Spleen (tissue), 7 donors: ENCODE data around the gene SYT17.

Experiments
- POLR2A ChIP-seq, 3 donors: fragments of 450-650 bp; IDR thresholded peaks; one replicate each; pipeline ENCODE4 v1.5.1; 2017; ENCODE audit warnings: antibody characterized with exemption in 3 of 3, mild to moderate bottlenecking in 1 of 3
- TF ChIP-seq, protein P1 (sequence below), 11 experiments: fragments of 200-600 bp in 7 of 11; fragments of 450-650 bp in 4 of 11; sonication (generic) in 4 of 11; IDR thresholded peaks in 8 of 11; conservative IDR thresholded peaks in 3 of 11; 1 replicate in 7 of 11; 2 replicates in 4 of 11; pipeline versions ENCODE4 v1.4.0 to v1.8.0; 2016 to 2021; ENCODE audit warnings: antibody characterized with exemption in 11 of 11, inconsistent platforms in 4 of 11, mild to moderate bottlenecking in 1 of 11
- donor health status: DM: no; HTN: no; CAD: no; lungs with moderate emphysema.
- donor health status: DM: no; HTN: no; CAD: no.
- donor health status: DM: no; HTN: no; CAD: no.

DNA sequence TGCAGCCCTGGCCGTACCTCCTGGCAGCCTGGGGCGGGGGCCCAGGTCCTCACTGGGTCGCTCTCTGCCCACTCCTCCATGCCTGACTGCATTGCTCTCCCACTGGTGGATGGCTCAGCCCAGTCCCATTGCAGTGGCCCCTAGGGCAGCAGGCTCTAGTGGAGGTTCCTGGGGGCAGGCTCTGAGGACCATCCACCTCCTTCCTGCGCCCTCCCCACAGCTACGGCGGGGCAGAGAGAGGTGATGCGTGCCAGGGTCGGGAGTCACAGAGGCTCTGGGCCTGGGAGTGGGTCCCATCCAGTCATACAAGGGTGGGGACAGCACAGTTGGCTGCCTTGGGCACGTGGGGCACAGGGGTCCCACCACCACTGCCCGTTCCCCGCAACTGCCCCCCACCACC lies 73.5 kb downstream of the SYT17 start:
- TF ChIP-seq POLR2A (IDR thresholded peaks at IDR 0.05), result no peak
- TF ChIP-seq, protein P1, sequence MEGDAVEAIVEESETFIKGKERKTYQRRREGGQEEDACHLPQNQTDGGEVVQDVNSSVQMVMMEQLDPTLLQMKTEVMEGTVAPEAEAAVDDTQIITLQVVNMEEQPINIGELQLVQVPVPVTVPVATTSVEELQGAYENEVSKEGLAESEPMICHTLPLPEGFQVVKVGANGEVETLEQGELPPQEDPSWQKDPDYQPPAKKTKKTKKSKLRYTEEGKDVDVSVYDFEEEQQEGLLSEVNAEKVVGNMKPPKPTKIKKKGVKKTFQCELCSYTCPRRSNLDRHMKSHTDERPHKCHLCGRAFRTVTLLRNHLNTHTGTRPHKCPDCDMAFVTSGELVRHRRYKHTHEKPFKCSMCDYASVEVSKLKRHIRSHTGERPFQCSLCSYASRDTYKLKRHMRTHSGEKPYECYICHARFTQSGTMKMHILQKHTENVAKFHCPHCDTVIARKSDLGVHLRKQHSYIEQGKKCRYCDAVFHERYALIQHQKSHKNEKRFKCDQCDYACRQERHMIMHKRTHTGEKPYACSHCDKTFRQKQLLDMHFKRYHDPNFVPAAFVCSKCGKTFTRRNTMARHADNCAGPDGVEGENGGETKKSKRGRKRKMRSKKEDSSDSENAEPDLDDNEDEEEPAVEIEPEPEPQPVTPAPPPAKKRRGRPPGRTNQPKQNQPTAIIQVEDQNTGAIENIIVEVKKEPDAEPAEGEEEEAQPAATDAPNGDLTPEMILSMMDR (IDR thresholded peaks at IDR 0.05 in 8 of 11, conservative IDR thresholded peaks at IDR 0.05 in 3 of 11), result no peak
